GM08714 (cell line): Measurements from ENCODE around the gene PDE4B.
A peak's percentile ranks its signal among the peaks of the same experiment; 100 is the strongest.

Experiments used
- H3K4me3 ChIP-seq: fragments of 200-500 bp; sonication (Bioruptor generic); 2 replicates; pipeline ENCODE4 v1.5.1; 2014; ENCODE audit warnings: mild to moderate bottlenecking, low read length, inconsistent platforms
- ZNF274 ChIP-seq: IDR thresholded peaks from 2 replicates; pipeline ENCODE4 v1.6.1; 2012; ENCODE audit warnings: mild to moderate bottlenecking, low read depth, low read length

PDE4B gene

GRCh38 chr1:66331658-66332547 lies 539.2 kb downstream of the PDE4B start:
- H3K4me3 ChIP-seq, result peak overlapping the region; percentile 98
- TF ChIP-seq ZNF274, result no peak

GRCh38 chr1:66332548-66332901 lies 539.8 kb downstream of the PDE4B start:
- H3K4me3 ChIP-seq, result peak overlapping the region; percentile 98
- TF ChIP-seq ZNF274, result no peak

- H3K4me3 ChIP-seq, result peak overlapping the region; percentile 98
- TF ChIP-seq ZNF274, result no peak
Observed at GRCh38 chr1:66333466-66334199, 540.9 kb downstream of the PDE4B start.

GRCh38 chr1:66334318-66334717 lies 541.6 kb downstream of the PDE4B start:
- TF ChIP-seq ZNF274, result no peak
- peak overlapping the region; percentile 98 for H3K4me3 ChIP-seq

- TF ChIP-seq ZNF274, result no peak
- peak overlapping the region; percentile 98 for H3K4me3 ChIP-seq
Observed at GRCh38 chr1:66335125-66335524, 542.4 kb downstream of the PDE4B start.

GRCh38 chr1:66335859-66336640 lies 543.4 kb downstream of the PDE4B start:
- H3K4me3 ChIP-seq, result peak overlapping the region; percentile 98
- no peak for TF ChIP-seq ZNF274

GRCh38 chr1:66336641-66336990 lies 543.9 kb downstream of the PDE4B start:
- H3K4me3 ChIP-seq, result peak overlapping the region; percentile 51; the same call in 1 of the 2 replicates
- no peak for TF ChIP-seq ZNF274

- no peak for TF ChIP-seq ZNF274
- peak overlapping the region; percentile 51; the same call in 1 of the 2 replicates for H3K4me3 ChIP-seq
Observed at GRCh38 chr1:66337249-66337648, 544.6 kb downstream of the PDE4B start.

GRCh38 chr1:66339944-66340343 lies 547.2 kb downstream of the PDE4B start:
- no peak for TF ChIP-seq ZNF274
- H3K4me3 ChIP-seq, result peak overlapping the region; percentile 63

- TF ChIP-seq ZNF274, result no peak
- H3K4me3 ChIP-seq, result peak overlapping the region; percentile 25; the same call in 1 of the 2 replicates
Observed at GRCh38 chr1:66341446-66342089, 548.9 kb downstream of the PDE4B start.

GRCh38 chr1:66342707-66343106 lies 550.0 kb downstream of the PDE4B start:
- TF ChIP-seq ZNF274, result no peak
- H3K4me3 ChIP-seq, result no peak overlapping the region

- TF ChIP-seq ZNF274, result no peak
- no peak overlapping the region for H3K4me3 ChIP-seq
Observed at GRCh38 chr1:66343569-66344325, 551.1 kb downstream of the PDE4B start.
